Left lung (tissue), 10 donors: Measurements from ENCODE around the gene POU2F1. TPM values are rescaled to one million over a fixed set of nuclear protein-coding genes. Genes with fewer than 3 reads are reported as not detected.

ENCODE experiments used
- ATAC-seq: fragments of 200-7000 bp; cut with Tn5 transposase; one replicate; pipeline ENCODE4 v1.9.1; 2020; ENCODE audit warnings: moderate library complexity
- DNase-seq, 4 donors: peaks; one replicate each; pipeline ENCODE4 v3.0.0-alpha.2; 2013 to 2020
- H3K27ac ChIP-seq, 2 donors: fragments of 200-600 bp; sonication (generic) in 1 of 2; one replicate each; pipeline versions ENCODE4 v1.5.0 to v1.8.0; 2020 to 2021
- H3K27me3 ChIP-seq, 2 donors: fragments of 200-600 bp; sonication (generic) in 1 of 2; one replicate each; pipeline versions ENCODE4 v1.5.0 to v1.8.0; 2020 to 2021
- H3K36me3 ChIP-seq, 2 donors: fragments of 200-600 bp; sonication (generic) in 1 of 2; one replicate each; pipeline versions ENCODE4 v1.5.0 to v1.8.0; 2020 to 2021
- H3K4me1 ChIP-seq, 2 donors: fragments of 200-600 bp; one replicate each; pipeline ENCODE4 v1.8.0; 2021
- H3K4me3 ChIP-seq, 2 donors: fragments of 200-600 bp; sonication (generic) in 1 of 2; one replicate each; pipeline versions ENCODE4 v1.5.0 to v1.8.0; 2020 to 2021; ENCODE audit warnings: mild to moderate bottlenecking in 1 of 2
- H3K9me3 ChIP-seq, 2 donors: fragments of 200-600 bp; sonication (generic) in 1 of 2; one replicate each; pipeline versions ENCODE4 v1.5.0 to v1.8.0; 2020 to 2021
- intact Hi-C, 2 donors: fragments of 100-400 bp; cut with DNase I; formaldehyde crosslinking; loops; one replicate each; pipeline versions ENCODE4 v1.11.2 to v1.14.2; 2022
- polyA plus RNA-seq, 6 donors: library from polyadenylated mRNA; unstranded; fragments of 120-200 nt; gene quantifications; one replicate each; pipeline ENCODE4 v1.2.1, GENCODE V29; 2013; ENCODE audit not compliant: insufficient read length in 6 of 6
- total RNA-seq, 2 donors: library from RNA; stranded (reverse); fragmentation: NEBNext Ultra II Directional; extraction: Animal tissue kit (Norgen Biotek cat#: 25700); gene quantifications; one replicate each; pipeline ENCODE4 v1.2.1, GENCODE V29; 2021
- TF ChIP-seq, protein P1 (sequence below), 2 donors: fragments of 200-600 bp; sonication (generic) in 1 of 2; IDR thresholded peaks; one replicate each; pipeline versions ENCODE4 v1.5.0 to v1.8.0; 2021; ENCODE audit warnings: antibody characterized with exemption in 2 of 2
- donor health status: DM: no; HTN: yes; CAD: no.
- donor health status: DM: no; HTN: no; CAD: no.

POU2F1 gene
- total and polyA plus RNA-seq, 8 donors = 12.3 to 16.3 (median 15.2) TPM

DNA sequence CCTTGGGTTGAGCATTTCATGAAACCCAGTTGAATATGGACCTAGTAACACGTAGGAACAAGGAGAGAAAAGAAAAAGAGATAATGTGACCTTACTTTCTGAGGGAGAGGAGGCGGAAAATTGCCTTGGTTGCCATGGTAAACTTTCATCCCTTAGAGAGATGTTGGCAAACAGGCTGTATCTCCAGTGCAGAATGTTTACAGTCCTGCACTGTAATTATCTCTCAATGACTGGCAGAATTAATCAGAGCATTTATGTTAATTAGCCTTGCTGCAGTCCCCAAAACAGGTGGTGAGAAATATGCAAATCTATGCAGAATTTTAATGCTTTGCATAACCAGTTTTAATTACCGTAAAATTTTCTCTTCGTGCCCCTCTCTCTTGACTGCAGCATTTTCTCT, 150.3 kb downstream of the POU2F1 start:
- intact Hi-C loops = no loop called here
- TF ChIP-seq, protein P1, sequence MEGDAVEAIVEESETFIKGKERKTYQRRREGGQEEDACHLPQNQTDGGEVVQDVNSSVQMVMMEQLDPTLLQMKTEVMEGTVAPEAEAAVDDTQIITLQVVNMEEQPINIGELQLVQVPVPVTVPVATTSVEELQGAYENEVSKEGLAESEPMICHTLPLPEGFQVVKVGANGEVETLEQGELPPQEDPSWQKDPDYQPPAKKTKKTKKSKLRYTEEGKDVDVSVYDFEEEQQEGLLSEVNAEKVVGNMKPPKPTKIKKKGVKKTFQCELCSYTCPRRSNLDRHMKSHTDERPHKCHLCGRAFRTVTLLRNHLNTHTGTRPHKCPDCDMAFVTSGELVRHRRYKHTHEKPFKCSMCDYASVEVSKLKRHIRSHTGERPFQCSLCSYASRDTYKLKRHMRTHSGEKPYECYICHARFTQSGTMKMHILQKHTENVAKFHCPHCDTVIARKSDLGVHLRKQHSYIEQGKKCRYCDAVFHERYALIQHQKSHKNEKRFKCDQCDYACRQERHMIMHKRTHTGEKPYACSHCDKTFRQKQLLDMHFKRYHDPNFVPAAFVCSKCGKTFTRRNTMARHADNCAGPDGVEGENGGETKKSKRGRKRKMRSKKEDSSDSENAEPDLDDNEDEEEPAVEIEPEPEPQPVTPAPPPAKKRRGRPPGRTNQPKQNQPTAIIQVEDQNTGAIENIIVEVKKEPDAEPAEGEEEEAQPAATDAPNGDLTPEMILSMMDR (IDR thresholded peaks at IDR 0.05) = no peak
- Histone ChIP-seq H3K36me3 (peaks cover 0 to 12% of the 10 kb centered on the region in 2 donors), H3K4me1 (no peaks in the 10 kb centered on the region), H3K9me3 (no peaks in the 10 kb centered on the region), H3K4me3 (no peak overlapping the region), H3K27me3 (no peaks in the 10 kb centered on the region), H3K27ac (no peak overlapping the region)
- no peak for ATAC-seq
- DNase-seq = no peak

DNA sequence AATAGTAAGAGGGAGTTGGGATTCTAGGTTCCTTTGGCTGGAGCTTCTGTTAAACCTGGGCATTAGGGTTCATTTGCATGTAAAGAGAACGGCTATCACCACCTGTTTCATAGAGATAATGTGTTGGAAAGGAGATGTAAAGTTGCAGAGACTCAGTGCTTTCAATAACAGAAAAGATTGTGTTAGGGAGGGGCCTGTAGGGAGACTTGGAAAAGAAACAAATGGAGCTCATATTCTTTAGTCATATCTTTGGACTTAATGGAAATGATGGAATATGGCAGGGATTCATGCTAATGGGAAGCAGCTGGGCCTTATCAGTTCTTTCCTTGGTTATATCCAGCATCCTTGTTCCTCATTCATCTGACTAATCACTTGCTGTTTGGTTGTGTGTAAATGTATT, 152.7 kb downstream of the POU2F1 start:
- peak in 2 of 4 donors; percentile 74 to 85 for DNase-seq
- Histone ChIP-seq H3K36me3 (peaks cover 0 to 14% of the 10 kb centered on the region in 2 donors), H3K4me1 (no peaks in the 10 kb centered on the region), H3K4me3 (no peak overlapping the region), H3K27me3 (no peaks in the 10 kb centered on the region), H3K9me3 (no peaks in the 10 kb centered on the region), H3K27ac (no peak overlapping the region)
- peak; percentile 62 for ATAC-seq
- intact Hi-C loops = no loop called here
- TF ChIP-seq, protein P1 (IDR thresholded peaks at IDR 0.05) = no peak

DNA sequence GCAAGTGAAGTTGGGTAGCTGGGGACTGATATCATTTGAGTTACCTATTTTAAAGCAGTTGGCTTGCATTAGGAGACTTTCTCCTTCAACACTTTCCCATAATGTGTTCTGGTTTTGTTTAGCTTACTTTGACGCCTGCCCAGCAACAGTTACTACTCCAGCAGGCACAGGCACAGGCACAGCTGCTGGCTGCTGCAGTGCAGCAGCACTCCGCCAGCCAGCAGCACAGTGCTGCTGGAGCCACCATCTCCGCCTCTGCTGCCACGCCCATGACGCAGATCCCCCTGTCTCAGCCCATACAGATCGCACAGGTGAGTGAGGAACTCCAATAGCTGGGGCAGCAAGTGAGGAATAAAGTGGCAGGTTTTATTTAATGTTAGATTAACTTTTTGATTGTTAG, 153.3 kb downstream of the POU2F1 start:
- Histone ChIP-seq H3K36me3 (peaks cover 0 to 19% of the 10 kb centered on the region in 2 donors), H3K27ac (no peak overlapping the region), H3K27me3 (no peaks in the 10 kb centered on the region), H3K9me3 (no peaks in the 10 kb centered on the region), H3K4me1 (no peaks in the 10 kb centered on the region), H3K4me3 (no peak overlapping the region)
- intact Hi-C loops = no loop called here
- DNase-seq (peak in 1 of 4 donors; percentile 40), ATAC-seq (peak; percentile 50)
- TF ChIP-seq, protein P1 (IDR thresholded peaks at IDR 0.05) = no peak

DNA sequence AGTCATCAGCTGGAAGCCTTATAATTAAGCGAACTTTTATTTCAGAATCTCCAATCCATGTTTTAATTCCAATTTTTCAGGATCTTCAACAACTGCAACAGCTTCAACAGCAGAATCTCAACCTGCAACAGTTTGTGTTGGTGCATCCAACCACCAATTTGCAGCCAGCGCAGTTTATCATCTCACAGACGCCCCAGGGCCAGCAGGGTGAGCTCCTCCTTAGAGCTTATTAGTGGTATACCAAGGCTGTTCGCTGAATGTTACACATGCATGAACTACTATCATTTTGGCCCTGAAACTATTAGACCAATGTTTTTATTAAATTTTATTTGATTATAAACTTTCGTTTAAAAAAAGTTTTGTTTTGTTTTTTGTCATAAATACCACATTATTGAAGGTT, 155.3 kb downstream of the POU2F1 start:
- Histone ChIP-seq H3K4me1 (no peaks in the 10 kb centered on the region), H3K27me3 (no peaks in the 10 kb centered on the region), H3K36me3 (peaks cover 0 to 19% of the 10 kb centered on the region in 2 donors), H3K27ac (no peak overlapping the region), H3K9me3 (no peaks in the 10 kb centered on the region), H3K4me3 (no peak overlapping the region)
- intact Hi-C loops = no loop called here
- ATAC-seq (no peak), DNase-seq (no peak)
- TF ChIP-seq, protein P1 (IDR thresholded peaks at IDR 0.05) = no peak

DNA sequence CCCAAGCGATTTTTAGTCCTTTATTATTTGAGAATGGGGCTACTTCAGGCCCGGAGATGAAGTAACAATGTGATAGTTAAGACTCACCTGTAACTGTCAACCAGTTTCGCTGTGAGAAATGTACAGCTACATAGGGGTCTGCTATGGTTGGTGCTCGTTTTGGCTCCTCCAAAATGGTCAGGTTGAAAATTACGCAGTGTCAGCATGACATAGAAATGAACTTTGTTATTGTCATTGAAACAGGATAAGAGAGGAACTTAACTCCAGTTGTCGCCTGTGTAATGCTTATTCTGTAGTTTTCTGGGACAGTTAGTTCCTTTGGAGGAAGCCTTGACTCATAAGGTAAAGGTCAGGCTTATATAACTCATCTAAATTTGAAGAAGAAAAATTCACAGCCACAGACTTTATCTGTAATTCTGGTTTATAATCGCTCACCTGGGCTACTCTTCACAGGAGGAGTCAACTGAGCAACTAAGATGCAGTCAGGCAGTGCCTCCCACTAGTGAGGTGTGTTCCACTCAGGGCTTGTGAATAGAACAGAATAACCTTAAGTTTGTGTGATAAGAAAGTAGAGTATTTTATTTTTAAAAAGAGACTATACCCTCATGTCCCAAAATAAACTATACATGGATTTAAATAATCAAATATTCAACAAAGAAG, 166.7 kb downstream of the POU2F1 start:
- H3K27me3 ChIP-seq = no peaks in the 10 kb centered on the region
- H3K36me3 ChIP-seq = peaks cover 0 to 35% of the 10 kb centered on the region in 2 donors
- DNase-seq = no peak
- H3K4me3 ChIP-seq = no peak overlapping the region
- peak overlapping the region in 1 of 2 donors; percentile 11 for H3K27ac ChIP-seq
- peaks cover 0 to 6% of the 10 kb centered on the region in 2 donors for H3K4me1 ChIP-seq
- ATAC-seq = peak; percentile 72
- intact Hi-C loops = no loop called here
- H3K9me3 ChIP-seq = no peaks in the 10 kb centered on the region
- TF ChIP-seq, protein P1 (IDR thresholded peaks at IDR 0.05) = no peak
